Neural progenitor cell (in vitro differentiated cells): ENCODE data around the gene GALNS. TPM values are rescaled to one million over a fixed set of nuclear protein-coding genes. Genes with fewer than 3 reads are reported as not detected.

ENCODE experiments used
- DNase-seq: peaks from one replicate; pipeline ENCODE4 v3.0.0-alpha.2; 2016; ENCODE audit warnings: low spot score
- H2AFZ ChIP-seq: fragments of 200-600 bp; sonication (generic); replicated peaks from 2 replicates; pipeline ENCODE4 v1.6.1; 2016; ENCODE audit warnings: antibody characterized with exemption
- H3F3A ChIP-seq: fragments of 200-600 bp; sonication (generic); 2 replicates; pipeline ENCODE4 v1.6.1; 2016; ENCODE audit warnings: antibody characterized with exemption, low read depth
- H3K27ac ChIP-seq: fragments of 200-600 bp; sonication (generic); 2 replicates; pipeline ENCODE4 v1.5.1; 2016; ENCODE audit warnings: mild to moderate bottlenecking
- H3K27me3 ChIP-seq: fragments of 200-600 bp; sonication (generic); 2 replicates; pipeline ENCODE4 v1.6.1; 2016; ENCODE audit warnings: mild to moderate bottlenecking, moderate library complexity
- H3K36me3 ChIP-seq: fragments of 200-600 bp; sonication (generic); 2 replicates; pipeline ENCODE4 v1.5.1; 2016
- H3K4me1 ChIP-seq: fragments of 200-600 bp; sonication (generic); 2 replicates; pipeline ENCODE4 v1.6.1; 2016; ENCODE audit warnings: mixed run types
- H3K4me2 ChIP-seq: fragments of 200-600 bp; sonication (generic); 2 replicates; pipeline ENCODE4 v1.6.1; 2016
- H3K4me3 ChIP-seq: fragments of 200-600 bp; sonication (generic); 2 replicates; pipeline ENCODE4 v1.5.1; 2016
- H3K79me2 ChIP-seq: fragments of 200-600 bp; sonication (generic); 2 replicates; pipeline ENCODE4 v1.6.1; 2016; ENCODE audit warnings: low read depth
- H3K9ac ChIP-seq: fragments of 200-600 bp; sonication (generic); 2 replicates; pipeline ENCODE4 v1.6.1; 2016
- H3K9me3 ChIP-seq: fragments of 200-600 bp; sonication (generic); 2 replicates; pipeline ENCODE4 v1.5.1; 2016; ENCODE audit warnings: low read depth
- H4K20me1 ChIP-seq: fragments of 200-600 bp; sonication (generic); 2 replicates; pipeline ENCODE4 v1.6.1; 2016; ENCODE audit warnings: low read depth
- H3K27ac Mint-ChIP-seq: 3 replicates; pipeline ENCODE4 v1.8.0; 2021; ENCODE audit warnings: mixed read lengths
- H3K27me3 Mint-ChIP-seq: 2 replicates; pipeline ENCODE4 v1.8.0; 2022; ENCODE audit warnings: low read depth, mild to moderate bottlenecking, inconsistent platforms, moderate library complexity, mixed read lengths; ENCODE audit not compliant: insufficient read depth
- H3K36me3 Mint-ChIP-seq: 3 replicates; pipeline ENCODE4 v1.8.0; 2021; ENCODE audit warnings: mixed read lengths
- H3K4me1 Mint-ChIP-seq: 3 replicates; pipeline ENCODE4 v1.8.0; 2021; ENCODE audit warnings: mixed read lengths
- H3K4me3 Mint-ChIP-seq: 3 replicates; pipeline ENCODE4 v1.8.0; 2021; ENCODE audit warnings: mild to moderate bottlenecking, moderate library complexity, mixed read lengths
- H3K9me3 Mint-ChIP-seq: 3 replicates; pipeline ENCODE4 v1.8.0; 2020; ENCODE audit warnings: mixed read lengths
- EZH2 ChIP-seq: fragments of 200-600 bp; sonication (generic); IDR thresholded peaks from 2 replicates; pipeline ENCODE4 v1.6.1; 2017; ENCODE audit warnings: antibody characterized with exemption, mild to moderate bottlenecking, moderate library complexity
- EZH2phosphoT487 ChIP-seq: fragments of 200-600 bp; sonication (generic); IDR thresholded peaks from 2 replicates; pipeline ENCODE4 v1.6.1; 2017; ENCODE audit warnings: antibody characterized with exemption
- total RNA-seq: library from RNA; depleted of rRNA; stranded (reverse); fragments of >200 nt; gene quantifications from 2 replicates; pipeline ENCODE4 v1.2.3, GENCODE V29; 2015; ENCODE audit warnings: low replicate concordance
- TF ChIP-seq, protein P1 (sequence below): fragments of 200-600 bp; sonication (generic); IDR thresholded peaks from 2 replicates; pipeline ENCODE4 v1.5.1; 2017; ENCODE audit warnings: antibody characterized with exemption, mild to moderate bottlenecking

GALNS gene
- total RNA-seq, 1 donor from 2014 or later, result 5.0 TPM

DNA sequence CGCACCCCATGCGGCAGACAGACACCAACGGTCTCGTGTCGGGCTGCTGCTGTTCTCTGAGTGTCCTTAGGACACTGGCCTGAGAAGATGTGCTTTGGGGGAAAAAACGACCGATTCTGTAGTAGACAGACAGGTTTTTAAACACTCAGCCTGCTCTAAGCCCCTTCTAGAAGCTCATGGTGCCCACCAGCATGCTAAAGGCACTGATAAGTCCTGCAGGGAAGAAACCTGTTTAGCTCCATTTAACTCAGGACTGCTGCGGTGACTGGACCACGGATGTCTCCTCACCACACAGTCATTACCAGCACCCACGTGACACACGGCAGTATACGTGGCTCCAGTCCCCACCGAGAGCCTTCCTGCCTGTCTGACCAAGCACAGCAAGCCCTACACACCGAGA, 26.0 kb downstream of the GALNS start:
- Histone ChIP-seq H3K27me3 (no peaks in the 10 kb centered on the region), H3K36me3 (no peaks in the 10 kb centered on the region)

GRCh38 chr16:88830258-88830657, 26.5 kb downstream of the GALNS start:
- H3K36me3 ChIP-seq, result no peaks in the 10 kb centered on the region
- no peaks in the 10 kb centered on the region for H3K4me1 Mint-ChIP-seq
- no peaks in the 10 kb centered on the region for H3K36me3 Mint-ChIP-seq
- no peaks in the 10 kb centered on the region for H3K9me3 Mint-ChIP-seq
- H3K9me3 ChIP-seq, result no peaks in the 10 kb centered on the region
- TF ChIP-seq EZH2 (no peak), EZH2phosphoT487 (no peak)
- TF ChIP-seq, protein P1, sequence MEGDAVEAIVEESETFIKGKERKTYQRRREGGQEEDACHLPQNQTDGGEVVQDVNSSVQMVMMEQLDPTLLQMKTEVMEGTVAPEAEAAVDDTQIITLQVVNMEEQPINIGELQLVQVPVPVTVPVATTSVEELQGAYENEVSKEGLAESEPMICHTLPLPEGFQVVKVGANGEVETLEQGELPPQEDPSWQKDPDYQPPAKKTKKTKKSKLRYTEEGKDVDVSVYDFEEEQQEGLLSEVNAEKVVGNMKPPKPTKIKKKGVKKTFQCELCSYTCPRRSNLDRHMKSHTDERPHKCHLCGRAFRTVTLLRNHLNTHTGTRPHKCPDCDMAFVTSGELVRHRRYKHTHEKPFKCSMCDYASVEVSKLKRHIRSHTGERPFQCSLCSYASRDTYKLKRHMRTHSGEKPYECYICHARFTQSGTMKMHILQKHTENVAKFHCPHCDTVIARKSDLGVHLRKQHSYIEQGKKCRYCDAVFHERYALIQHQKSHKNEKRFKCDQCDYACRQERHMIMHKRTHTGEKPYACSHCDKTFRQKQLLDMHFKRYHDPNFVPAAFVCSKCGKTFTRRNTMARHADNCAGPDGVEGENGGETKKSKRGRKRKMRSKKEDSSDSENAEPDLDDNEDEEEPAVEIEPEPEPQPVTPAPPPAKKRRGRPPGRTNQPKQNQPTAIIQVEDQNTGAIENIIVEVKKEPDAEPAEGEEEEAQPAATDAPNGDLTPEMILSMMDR, result no peak
- H3K4me2 ChIP-seq, result no peak overlapping the region
- no peaks in the 10 kb centered on the region for H3K27me3 ChIP-seq
- no peaks in the 10 kb centered on the region for H4K20me1 ChIP-seq
- peak overlapping the region; percentile 33 for H3K27ac Mint-ChIP-seq
- no peak overlapping the region for H3K4me3 ChIP-seq
- H3F3A ChIP-seq, result no peaks in the 10 kb centered on the region
- no peaks in the 10 kb centered on the region for H3K79me2 ChIP-seq
- no peak overlapping the region for H2AFZ ChIP-seq
- H3K4me3 Mint-ChIP-seq, result no peak overlapping the region
- no peak for DNase-seq
- H3K9ac ChIP-seq, result no peak overlapping the region
- peaks cover 5% of the 10 kb centered on the region for H3K27me3 Mint-ChIP-seq
- H3K4me1 ChIP-seq, result no peaks in the 10 kb centered on the region
- H3K27ac ChIP-seq, result no peak overlapping the region

More for the DNA sequence above, 26.0 kb downstream of the GALNS start:
- Histone ChIP-seq H3K4me2 (no peak overlapping the region), H3K9me3 (no peaks in the 10 kb centered on the region), H3K4me3 (no peak overlapping the region), H3K27ac (no peak overlapping the region), H3K9ac (no peak overlapping the region), H3K4me1 (no peaks in the 10 kb centered on the region), H3K79me2 (no peaks in the 10 kb centered on the region), H2AFZ (no peak overlapping the region), H3F3A (no peaks in the 10 kb centered on the region), H4K20me1 (no peaks in the 10 kb centered on the region)
- H3K36me3 Mint-ChIP-seq, result no peaks in the 10 kb centered on the region
- H3K4me3 Mint-ChIP-seq, result no peak overlapping the region
- no peak overlapping the region for H3K27ac Mint-ChIP-seq
- TF ChIP-seq, protein P1, result no peak
- no peak for TF ChIP-seq EZH2phosphoT487
- TF ChIP-seq EZH2, result no peak
- no peak for DNase-seq
- H3K4me1 Mint-ChIP-seq, result no peaks in the 10 kb centered on the region
- H3K9me3 Mint-ChIP-seq, result no peaks in the 10 kb centered on the region
- H3K27me3 Mint-ChIP-seq, result peaks cover 5% of the 10 kb centered on the region

DNA sequence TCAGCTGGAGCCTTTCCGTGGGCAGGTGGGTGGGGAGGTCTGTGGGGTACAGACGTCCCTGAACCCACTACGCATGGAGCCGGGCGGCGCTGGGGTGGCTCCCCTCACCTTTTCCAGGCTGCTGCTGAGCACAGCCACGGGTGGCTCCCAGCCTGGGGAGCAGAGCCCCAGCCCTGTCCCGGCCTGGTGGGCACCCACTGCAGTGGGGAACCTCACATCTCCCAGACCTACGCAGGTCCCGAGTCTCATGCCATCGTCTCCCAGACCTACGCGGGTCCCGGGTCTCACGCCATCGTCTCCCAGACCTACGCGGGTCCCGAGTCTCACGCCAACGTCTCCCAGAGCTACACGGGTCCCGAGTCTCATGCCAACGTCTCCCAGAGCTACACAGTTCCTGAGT, 28.0 kb downstream of the GALNS start:
- Histone ChIP-seq H3K9ac (no peak overlapping the region), H2AFZ (no peak overlapping the region), H3K27ac (no peak overlapping the region), H3K79me2 (no peaks in the 10 kb centered on the region), H3K4me1 (no peaks in the 10 kb centered on the region), H3K4me2 (no peak overlapping the region), H3K9me3 (no peaks in the 10 kb centered on the region), H3K36me3 (no peaks in the 10 kb centered on the region), H3K27me3 (no peaks in the 10 kb centered on the region), H3K4me3 (no peak overlapping the region), H3F3A (no peaks in the 10 kb centered on the region), H4K20me1 (no peaks in the 10 kb centered on the region)
- Mint-ChIP-seq H3K9me3 (no peaks in the 10 kb centered on the region), H3K4me1 (no peaks in the 10 kb centered on the region), H3K4me3 (no peak overlapping the region), H3K27me3 (peaks cover 5% of the 10 kb centered on the region), H3K27ac (no peak overlapping the region), H3K36me3 (no peaks in the 10 kb centered on the region)
- TF ChIP-seq, protein P1, result no peak
- no peak for TF ChIP-seq EZH2phosphoT487
- no peak for TF ChIP-seq EZH2
- DNase-seq, result no peak
